B cell (primary cell): Measurements from ENCODE around the gene LAMC2. TPM values are rescaled to one million over a fixed set of nuclear protein-coding genes. Genes with fewer than 3 reads are reported as not detected.

Experiments
- ATAC-seq: fragments of 200-7000 bp; cut with Tn5 transposase; one replicate; pipeline ENCODE4 v1.10.0; 2021; ENCODE audit warnings: low read depth, mild to moderate bottlenecking, moderate number of reproducible peaks, moderate library complexity
- CTCF ChIA-PET: fragments of 350-600 bp; sonication (Branson Sonifier 250); formaldehyde crosslinking; loops from one replicate; lab custom pipeline; 2021; ENCODE audit warnings: antibody characterized with exemption, inconsistent platforms; lab: Charles Lee
- POLR2A ChIA-PET: fragments of 350-600 bp; sonication (Branson Sonifier 250); formaldehyde crosslinking; loops from one replicate; lab custom pipeline; 2021; ENCODE audit warnings: antibody characterized with exemption; lab: Charles Lee
- DNase-seq: peaks from one replicate; pipeline ENCODE4 v3.0.0; 2013
- H2AFZ ChIP-seq: 2 replicates; pipeline ENCODE4 v1.6.1; 2012; ENCODE audit warnings: mild to moderate bottlenecking, low read depth, low read length; ENCODE audit not compliant: insufficient read depth, poor library complexity, severe bottlenecking
- H3K27ac ChIP-seq, 2 donors: 1 replicate in 1 of 2; 2 replicates in 1 of 2; pipeline ENCODE4 v1.5.1; 2012 to 2013; ENCODE audit warnings: low read length in 2 of 2, mild to moderate bottlenecking in 2 of 2, moderate library complexity in 1 of 2
- H3K27me3 ChIP-seq, 4 experiments: fragments of 200-600 bp in 1 of 4; sonication (generic) in 1 of 4; replicated peaks in 1 of 4; 1 replicate in 2 of 4; 2 replicates in 2 of 4; pipeline versions ENCODE4 v1.6.1 to v1.7.0; 2013 to 2016; ENCODE audit warnings: low read length in 3 of 4, mild to moderate bottlenecking in 2 of 4, mixed read lengths in 1 of 4, moderate library complexity in 1 of 4; ENCODE audit not compliant: insufficient read depth in 4 of 4, control insufficient read depth in 3 of 4; ENCODE audit errors: control extremely low read depth in 1 of 4
- H3K36me3 ChIP-seq, 2 experiments: replicated peaks in 1 of 2; 1 replicate in 1 of 2; 2 replicates in 1 of 2; pipeline versions ENCODE4 v1.6.1 to v1.7.1; 2013; ENCODE audit warnings: low read length in 1 of 2; ENCODE audit not compliant: insufficient read depth in 2 of 2, control insufficient read depth in 1 of 2; ENCODE audit errors: control extremely low read depth in 1 of 2, extremely low read depth in 1 of 2
- H3K4me1 ChIP-seq, 2 donors: fragments of 200-600 bp in 1 of 2; sonication (generic) in 1 of 2; 1 replicate in 1 of 2; 2 replicates in 1 of 2; pipeline versions ENCODE4 v1.5.1 to v1.6.1; 2013 to 2017; ENCODE audit warnings: low read length in 2 of 2; ENCODE audit not compliant: control insufficient read depth in 2 of 2, insufficient read depth in 2 of 2
- H3K4me2 ChIP-seq: replicated peaks from 2 replicates; pipeline ENCODE3; 2012; ENCODE audit warnings: mild to moderate bottlenecking, low read depth, low read length; ENCODE audit not compliant: poor library complexity, severe bottlenecking
- H3K4me3 ChIP-seq, 5 experiments: fragments of 200-600 bp in 1 of 5; sonication (generic) in 1 of 5; 1 replicate in 3 of 5; 2 replicates in 2 of 5; pipeline versions ENCODE4 v1.5.1 to v1.7.0; 2011 to 2016; ENCODE audit warnings: low read length in 4 of 5, mild to moderate bottlenecking in 4 of 5, low read depth in 2 of 5, control low read depth in 1 of 5, moderate library complexity in 1 of 5; ENCODE audit not compliant: insufficient read depth in 1 of 5; ENCODE audit errors: control extremely low read depth in 1 of 5, extremely low read depth in 1 of 5
- H3K79me2 ChIP-seq: fragments of 200-600 bp; sonication (generic); one replicate; pipeline ENCODE4 v1.6.0; 2016; ENCODE audit warnings: low read length; ENCODE audit not compliant: control insufficient read depth, insufficient read depth
- H3K9ac ChIP-seq: fragments of 200-600 bp; sonication (generic); 2 replicates; pipeline ENCODE4 v1.6.1; 2017; ENCODE audit warnings: mild to moderate bottlenecking, low read length, moderate library complexity
- H3K9me3 ChIP-seq, 3 donors: one replicate each; pipeline versions ENCODE4 v1.6.1 to v1.7.1; 2013; ENCODE audit warnings: low read length in 2 of 3; ENCODE audit not compliant: control insufficient read depth in 2 of 3, insufficient read depth in 1 of 3; ENCODE audit errors: control extremely low read depth in 1 of 3
- H4K20me1 ChIP-seq: 2 replicates; pipeline ENCODE4 v1.6.0; 2012; ENCODE audit warnings: mild to moderate bottlenecking, low read length; ENCODE audit not compliant: insufficient read depth, control insufficient read depth, poor library complexity, severe bottlenecking
- H3K27ac Mint-ChIP-seq: one replicate; pipeline ENCODE4 v1.8.0; 2021; ENCODE audit warnings: mixed read lengths
- H3K27me3 Mint-ChIP-seq: one replicate; pipeline ENCODE4 v1.8.0; 2021; ENCODE audit warnings: mixed read lengths
- H3K4me1 Mint-ChIP-seq: one replicate; pipeline ENCODE4 v1.8.0; 2021; ENCODE audit warnings: mixed read lengths
- H3K4me3 Mint-ChIP-seq: one replicate; pipeline ENCODE4 v1.8.0; 2021; ENCODE audit warnings: mixed read lengths
- H3K9me3 Mint-ChIP-seq: one replicate; pipeline ENCODE4 v1.8.0; 2022; ENCODE audit warnings: mixed read lengths; ENCODE audit not compliant: insufficient read depth
- EZH2 ChIP-seq: IDR thresholded peaks from 2 replicates; pipeline ENCODE4 v1.6.1; 2012; ENCODE audit warnings: borderline replicate concordance, low read depth, mild to moderate bottlenecking, moderate library complexity, low read length; ENCODE audit not compliant: insufficient read depth, poor library complexity, severe bottlenecking
- WGBS: methylation state at CpG from one replicate; pipeline ENCODE4 v1.1.5; 2013; ENCODE audit warnings: missing lambda C conversion rate; ENCODE audit not compliant: insufficient coverage; 5-methylcytosine and 5-hydroxymethylcytosine counted together
- intact Hi-C: fragments of 100-400 bp; cut with micrococcal nuclease; formaldehyde crosslinking; loops from one replicate; pipeline ENCODE4 v1.10.0; 2022
- polyA plus RNA-seq: library from polyadenylated mRNA; depleted of rRNA; stranded (reverse); fragments of >200 nt; gene quantifications from 2 replicates; pipeline ENCODE4 v1.2.3, GENCODE V29; 2012
- total RNA-seq, 2 donors: library from RNA; stranded (reverse); fragments of 120-200 nt in 1 of 2; gene quantifications; 1 replicate in 1 of 2; 2 replicates in 1 of 2; pipeline versions ENCODE4 v1.2.3 to v1.2.4, GENCODE V29; 2013 to 2022
- TF ChIP-seq, protein P1 (sequence below): fragments of 200-600 bp; IDR thresholded peaks from one replicate; pipeline ENCODE4 v1.8.0; 2022; ENCODE audit warnings: antibody characterized with exemption, mild to moderate bottlenecking

Gene LAMC2
- total and polyA plus RNA-seq, 2 donors (not counting 1 experiment from before 2014, with no cell fraction given), result not detected

DNA sequence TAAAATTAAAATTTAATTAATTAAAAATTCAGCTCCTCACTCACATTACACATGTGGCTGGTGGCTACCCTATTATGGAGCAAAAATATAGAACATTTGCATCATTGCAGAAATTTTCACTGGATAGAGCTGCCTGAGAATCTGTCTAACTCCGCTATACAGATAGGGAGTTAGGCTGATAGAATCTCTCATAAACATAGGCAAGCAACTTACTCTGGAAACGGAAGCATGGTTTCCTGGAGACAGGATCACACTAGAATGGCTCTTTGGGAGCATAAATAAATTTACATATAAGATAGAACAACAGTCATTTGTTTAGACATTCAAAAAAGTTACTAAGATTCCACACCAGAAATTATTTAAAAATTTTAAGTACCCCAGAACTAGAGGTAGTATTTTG is 12.2 kb upstream of the LAMC2 start:
- no peak overlapping the region for H3K27ac ChIP-seq
- Mint-ChIP-seq H3K9me3 (no peaks in the 10 kb centered on the region), H3K27ac (no peak overlapping the region), H3K4me3 (no peak overlapping the region), H3K27me3 (peaks cover 33% of the 10 kb centered on the region), H3K4me1 (no peaks in the 10 kb centered on the region)
- TF ChIP-seq, protein P1, sequence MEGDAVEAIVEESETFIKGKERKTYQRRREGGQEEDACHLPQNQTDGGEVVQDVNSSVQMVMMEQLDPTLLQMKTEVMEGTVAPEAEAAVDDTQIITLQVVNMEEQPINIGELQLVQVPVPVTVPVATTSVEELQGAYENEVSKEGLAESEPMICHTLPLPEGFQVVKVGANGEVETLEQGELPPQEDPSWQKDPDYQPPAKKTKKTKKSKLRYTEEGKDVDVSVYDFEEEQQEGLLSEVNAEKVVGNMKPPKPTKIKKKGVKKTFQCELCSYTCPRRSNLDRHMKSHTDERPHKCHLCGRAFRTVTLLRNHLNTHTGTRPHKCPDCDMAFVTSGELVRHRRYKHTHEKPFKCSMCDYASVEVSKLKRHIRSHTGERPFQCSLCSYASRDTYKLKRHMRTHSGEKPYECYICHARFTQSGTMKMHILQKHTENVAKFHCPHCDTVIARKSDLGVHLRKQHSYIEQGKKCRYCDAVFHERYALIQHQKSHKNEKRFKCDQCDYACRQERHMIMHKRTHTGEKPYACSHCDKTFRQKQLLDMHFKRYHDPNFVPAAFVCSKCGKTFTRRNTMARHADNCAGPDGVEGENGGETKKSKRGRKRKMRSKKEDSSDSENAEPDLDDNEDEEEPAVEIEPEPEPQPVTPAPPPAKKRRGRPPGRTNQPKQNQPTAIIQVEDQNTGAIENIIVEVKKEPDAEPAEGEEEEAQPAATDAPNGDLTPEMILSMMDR, result no peak
- POLR2A ChIA-PET, result no interaction called here
- H4K20me1 ChIP-seq, result no peaks in the 10 kb centered on the region
- peaks cover 0 to 1% (median 0%) of the 10 kb centered on the region in 3 donors for H3K9me3 ChIP-seq
- H3K27me3 ChIP-seq, result peaks cover 0 to 3% (median 0%) of the 10 kb centered on the region in 4 experiments
- CTCF ChIA-PET, result no interaction called here
- DNase-seq (no peak), ATAC-seq (no peak)
- H3K79me2 ChIP-seq, result no peaks in the 10 kb centered on the region
- no peak overlapping the region for H2AFZ ChIP-seq
- H3K4me1 ChIP-seq, result no peaks in the 10 kb centered on the region
- H3K4me3 ChIP-seq, result no peak overlapping the region
- H3K9ac ChIP-seq, result no peak overlapping the region
- intact Hi-C loops, result no loop called here
- H3K4me2 ChIP-seq, result no peak overlapping the region
- no CpG with 5 or more reads among the region's 2 CpGs for WGBS
- no peaks in the 10 kb centered on the region for H3K36me3 ChIP-seq

DNA sequence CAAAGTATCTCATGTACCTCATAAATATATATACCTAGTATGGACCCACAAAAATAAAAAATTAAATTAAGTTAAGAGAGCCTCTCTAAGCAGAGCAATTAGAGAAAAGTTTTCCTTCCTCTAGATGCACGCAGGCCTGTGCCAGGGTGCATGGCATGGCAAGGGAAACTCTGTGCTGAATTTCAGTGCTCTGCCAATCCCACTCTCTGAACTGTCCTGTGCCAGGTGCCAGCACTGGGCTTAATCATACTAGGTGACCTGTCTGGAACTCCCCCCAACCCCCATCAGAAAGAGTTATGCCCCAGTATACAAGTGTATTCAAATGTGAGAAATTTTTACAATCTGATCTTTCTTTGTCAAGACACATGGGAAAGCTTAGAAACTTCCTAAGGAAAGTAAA is 10.4 kb upstream of the LAMC2 start:
- Histone ChIP-seq H3K9me3 (no peaks in the 10 kb centered on the region), H3K27ac (no peak overlapping the region), H3K4me2 (no peak overlapping the region), H2AFZ (no peak overlapping the region), H3K36me3 (no peaks in the 10 kb centered on the region), H3K4me1 (peaks cover 1 to 6% of the 10 kb centered on the region in 2 donors), H3K27me3 (peaks cover 0 to 3% (median 0%) of the 10 kb centered on the region in 4 experiments), H3K9ac (no peak overlapping the region), H4K20me1 (no peaks in the 10 kb centered on the region), H3K4me3 (no peak overlapping the region), H3K79me2 (no peaks in the 10 kb centered on the region)
- no peaks in the 10 kb centered on the region for H3K9me3 Mint-ChIP-seq
- peaks cover 25% of the 10 kb centered on the region for H3K27me3 Mint-ChIP-seq
- DNase-seq (no peak), ATAC-seq (no peak)
- TF ChIP-seq, protein P1, result no peak
- TF ChIP-seq EZH2, result no peak
- intact Hi-C loops, result no loop called here
- ChIA-PET CTCF (no interaction called here), POLR2A (no interaction called here)
- H3K27ac Mint-ChIP-seq, result no peak overlapping the region
- peaks cover 5% of the 10 kb centered on the region for H3K4me1 Mint-ChIP-seq
- no peak overlapping the region for H3K4me3 Mint-ChIP-seq
- WGBS, result 86% methylated on average over 1 of the region's 1 CpG
